ENCODE measurements around the gene ACLY.
A peak's percentile ranks its signal among the peaks of the same experiment; 100 is the strongest.

Gene ACLY

GRCh38 chr17:41959030-41959335 is 40.2 kb upstream of the ACLY start:
- H3K36me3 ChIP-seq (ENCODE audit: control insufficient read depth in 5 of 5, insufficient read depth in 5 of 5, low read length in 5 of 5) = no peaks in the 10 kb centered on the region
- no peaks in the 10 kb centered on the region for H3K9me3 ChIP-seq (ENCODE audit: control insufficient read depth in 5 of 5, low read length in 5 of 5)
- no peak overlapping the region for H3K9ac ChIP-seq (ENCODE audit: low read length in 5 of 5)
- no peak overlapping the region for H3K4me3 ChIP-seq (ENCODE audit: low read depth in 1 of 5, low read length in 5 of 5)
- H3K4me1 ChIP-seq (ENCODE audit: control insufficient read depth in 5 of 5, insufficient read depth in 5 of 5, low read length in 5 of 5) = peaks cover 2 to 36% (median 15%) of the 10 kb centered on the region in 5 donors
- no peaks in the 10 kb centered on the region for H3K27me3 ChIP-seq (ENCODE audit: control insufficient read depth in 5 of 5, insufficient read depth in 4 of 5, low read length in 5 of 5)
- H3K27ac ChIP-seq (ENCODE audit: low read depth, low read length) = no peak overlapping the region

DNA sequence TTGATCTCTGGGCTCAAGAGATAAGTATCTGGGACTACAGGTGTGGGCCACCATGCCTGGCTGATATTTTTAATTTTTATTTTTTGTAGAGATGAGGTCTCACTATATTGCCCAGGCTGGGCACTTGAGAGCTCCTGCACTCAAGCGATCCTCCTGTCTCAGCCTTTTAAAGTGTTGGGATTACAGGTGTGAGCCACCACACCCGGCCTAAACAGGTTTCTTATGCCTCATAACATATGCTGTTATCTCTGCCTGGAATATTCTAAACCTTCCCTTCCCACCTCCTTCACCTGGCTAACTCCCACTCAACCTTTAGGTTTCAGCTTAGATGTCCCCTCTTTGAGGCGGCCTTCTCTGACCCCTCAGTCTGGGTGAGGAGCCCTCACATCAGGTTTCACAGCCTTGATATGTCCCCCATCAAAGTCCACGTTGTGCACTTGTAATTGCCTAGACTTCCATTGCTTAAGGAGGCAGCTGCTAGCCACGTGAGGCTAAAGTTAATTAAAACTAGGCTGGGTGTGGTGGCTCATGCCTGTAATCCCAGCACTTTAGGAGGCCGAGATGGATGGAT is 39.2 kb upstream of the ACLY start:
- H3K9ac ChIP-seq (ENCODE audit: low read length in 5 of 5) = peak overlapping the region in 1 of 5 donors; percentile 47
- no peaks in the 10 kb centered on the region for H3K36me3 ChIP-seq (ENCODE audit: control insufficient read depth in 5 of 5, insufficient read depth in 5 of 5, low read length in 5 of 5)
- no peak overlapping the region for H3K27ac ChIP-seq (ENCODE audit: low read depth, low read length)
- H3K4me1 ChIP-seq (ENCODE audit: control insufficient read depth in 5 of 5, insufficient read depth in 5 of 5, low read length in 5 of 5) = peaks cover 2 to 33% (median 15%) of the 10 kb centered on the region in 5 donors
- H3K9me3 ChIP-seq (ENCODE audit: control insufficient read depth in 5 of 5, low read length in 5 of 5) = no peaks in the 10 kb centered on the region
- no peaks in the 10 kb centered on the region for H3K27me3 ChIP-seq (ENCODE audit: control insufficient read depth in 5 of 5, insufficient read depth in 4 of 5, low read length in 5 of 5)
- H3K4me3 ChIP-seq (ENCODE audit: low read depth in 1 of 5, low read length in 5 of 5) = no peak overlapping the region

DNA sequence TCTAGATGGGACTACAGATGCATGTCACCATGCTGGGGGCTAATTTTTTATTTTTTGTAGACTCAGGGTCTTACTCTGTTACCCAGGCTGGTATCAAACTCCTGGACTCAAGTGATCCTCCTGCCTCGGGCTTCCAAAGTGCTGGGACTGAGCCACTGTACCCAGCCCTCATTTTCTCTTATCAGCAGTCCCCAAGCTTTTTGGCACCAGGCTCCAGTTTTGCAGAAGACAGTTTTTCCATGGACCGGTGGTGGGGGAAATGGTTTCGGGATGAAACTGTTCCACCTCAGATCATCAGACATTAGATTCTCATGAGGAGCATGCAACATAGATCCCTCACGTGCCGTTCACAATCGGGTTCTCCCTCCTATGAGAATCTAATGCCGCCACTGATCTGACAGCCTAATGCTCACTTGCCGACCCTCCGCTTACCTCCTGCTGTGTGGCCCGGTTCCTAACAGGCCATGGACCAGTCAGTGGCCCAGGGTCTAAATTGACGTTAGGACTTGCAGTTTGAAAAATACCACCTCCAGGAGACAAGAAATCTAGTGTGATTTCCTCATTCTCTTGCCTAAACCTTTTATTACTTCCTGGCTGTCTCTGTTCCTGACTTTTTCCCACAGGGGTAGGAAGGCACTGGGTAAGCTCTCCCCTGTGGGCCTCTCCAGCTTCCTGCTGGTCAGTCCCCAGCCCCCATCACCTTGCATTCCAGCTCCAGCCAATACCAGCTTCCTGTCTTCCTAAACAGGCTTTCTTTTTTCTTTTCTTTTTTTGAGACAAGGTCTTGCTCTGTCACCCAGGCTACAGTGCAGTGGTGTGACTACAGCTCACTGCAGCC is 38.5 kb upstream of the ACLY start:
- H3K9me3 ChIP-seq (ENCODE audit: control insufficient read depth in 5 of 5, low read length in 5 of 5) = no peaks in the 10 kb centered on the region
- H3K27me3 ChIP-seq (ENCODE audit: control insufficient read depth in 5 of 5, insufficient read depth in 4 of 5, low read length in 5 of 5) = no peaks in the 10 kb centered on the region
- H3K27ac ChIP-seq (ENCODE audit: low read depth, low read length) = no peak overlapping the region
- H3K36me3 ChIP-seq (ENCODE audit: control insufficient read depth in 5 of 5, insufficient read depth in 5 of 5, low read length in 5 of 5) = no peaks in the 10 kb centered on the region
- H3K9ac ChIP-seq (ENCODE audit: low read length in 5 of 5) = peak overlapping the region in 1 of 5 donors; percentile 47
- H3K4me1 ChIP-seq (ENCODE audit: control insufficient read depth in 5 of 5, insufficient read depth in 5 of 5, low read length in 5 of 5) = peaks cover 0 to 26% (median 11%) of the 10 kb centered on the region in 5 donors
- no peak overlapping the region for H3K4me3 ChIP-seq (ENCODE audit: low read depth in 1 of 5, low read length in 5 of 5)

- Histone ChIP-seq H3K27ac (ENCODE audit: low read depth, low read length) (no peak overlapping the region), H3K27me3 (ENCODE audit: control insufficient read depth in 5 of 5, insufficient read depth in 4 of 5, low read length in 5 of 5) (no peaks in the 10 kb centered on the region), H3K9me3 (ENCODE audit: control insufficient read depth in 5 of 5, low read length in 5 of 5) (no peaks in the 10 kb centered on the region), H3K36me3 (ENCODE audit: control insufficient read depth in 5 of 5, insufficient read depth in 5 of 5, low read length in 5 of 5) (no peaks in the 10 kb centered on the region), H3K4me3 (ENCODE audit: low read depth in 1 of 5, low read length in 5 of 5) (no peak overlapping the region), H3K9ac (ENCODE audit: low read length in 5 of 5) (peak overlapping the region in 1 of 5 donors; percentile 11), H3K4me1 (ENCODE audit: control insufficient read depth in 5 of 5, insufficient read depth in 5 of 5, low read length in 5 of 5) (peaks cover 0 to 25% (median 11%) of the 10 kb centered on the region in 5 donors)
These were observed 37.8 kb upstream of the ACLY start for GRCh38 chr17:41956522-41956921.

DNA sequence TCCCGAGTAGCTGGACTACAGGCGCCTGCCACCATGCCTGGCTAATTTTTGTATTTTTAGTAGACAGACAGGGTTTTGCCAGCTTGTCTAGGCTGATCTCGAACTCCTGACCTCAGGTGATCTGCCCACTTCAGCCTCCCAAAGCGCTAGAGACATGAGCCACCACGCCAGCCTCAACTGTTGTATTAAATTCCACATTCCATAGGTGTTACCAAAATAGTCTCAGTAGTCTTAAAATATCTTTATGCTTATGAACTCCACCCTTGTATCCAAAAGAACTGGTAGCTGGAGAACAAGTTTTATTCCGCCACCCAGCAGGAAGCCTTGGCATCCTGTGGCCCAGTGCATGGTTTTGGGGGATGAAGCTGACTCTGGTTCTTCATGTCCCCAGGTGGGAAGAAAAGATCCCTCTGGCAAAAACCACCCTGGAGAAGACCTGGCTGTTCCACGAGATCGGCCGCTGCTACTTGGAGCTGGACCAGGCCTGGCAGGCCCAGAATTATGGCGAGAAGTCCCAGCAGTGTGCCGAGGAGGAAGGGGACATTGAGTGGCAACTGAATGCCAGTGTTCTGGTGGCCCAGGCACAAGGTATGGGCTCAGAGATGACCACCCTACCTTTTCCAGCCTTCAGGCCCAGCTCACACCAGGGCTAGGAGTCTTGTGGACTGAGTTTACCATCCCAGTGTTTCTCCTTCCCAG is 30.2 kb upstream of the ACLY start:
- H3K27me3 ChIP-seq (ENCODE audit: control insufficient read depth in 5 of 5, insufficient read depth in 4 of 5, low read length in 5 of 5) = no peaks in the 10 kb centered on the region

DNA sequence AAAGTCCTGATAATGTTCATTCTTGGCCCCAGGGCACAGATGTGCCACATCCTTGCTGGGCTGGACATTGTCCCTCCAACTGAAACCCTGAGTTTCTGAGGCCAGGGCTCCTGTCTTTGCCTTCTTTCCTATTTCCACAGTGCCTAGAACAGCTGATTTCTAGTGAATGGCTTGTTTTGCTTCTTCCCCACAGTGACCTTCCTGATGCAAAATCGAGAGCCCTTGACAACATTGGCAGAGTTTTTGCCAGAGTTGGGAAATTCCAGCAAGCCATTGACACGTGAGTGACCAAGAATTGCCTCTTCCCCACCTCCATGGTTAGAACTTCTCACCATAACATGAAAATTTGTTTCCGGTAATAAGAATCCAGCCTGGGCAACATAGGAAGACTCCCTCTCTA is 26.2 kb upstream of the ACLY start:
- Histone ChIP-seq H3K9me3 (ENCODE audit: control insufficient read depth in 5 of 5, low read length in 5 of 5) (no peaks in the 10 kb centered on the region), H3K36me3 (ENCODE audit: control insufficient read depth in 5 of 5, insufficient read depth in 5 of 5, low read length in 5 of 5) (peaks cover 0 to 7% (median 0%) of the 10 kb centered on the region in 5 donors), H3K9ac (ENCODE audit: low read length in 5 of 5) (no peak overlapping the region), H3K4me3 (ENCODE audit: low read depth in 1 of 5, low read length in 5 of 5) (no peak overlapping the region), H3K27me3 (ENCODE audit: control insufficient read depth in 5 of 5, insufficient read depth in 4 of 5, low read length in 5 of 5) (no peaks in the 10 kb centered on the region), H3K4me1 (ENCODE audit: control insufficient read depth in 5 of 5, insufficient read depth in 5 of 5, low read length in 5 of 5) (peaks cover 0 to 13% (median 5%) of the 10 kb centered on the region in 5 donors), H3K27ac (ENCODE audit: low read depth, low read length) (no peak overlapping the region)

More for the DNA sequence above, 30.2 kb upstream of the ACLY start:
- Histone ChIP-seq H3K4me3 (ENCODE audit: low read depth in 1 of 5, low read length in 5 of 5) (no peak overlapping the region), H3K9me3 (ENCODE audit: control insufficient read depth in 5 of 5, low read length in 5 of 5) (no peaks in the 10 kb centered on the region), H3K27ac (ENCODE audit: low read depth, low read length) (no peak overlapping the region), H3K36me3 (ENCODE audit: control insufficient read depth in 5 of 5, insufficient read depth in 5 of 5, low read length in 5 of 5) (peaks cover 0 to 7% (median 0%) of the 10 kb centered on the region in 5 donors), H3K9ac (ENCODE audit: low read length in 5 of 5) (no peak overlapping the region), H3K4me1 (ENCODE audit: control insufficient read depth in 5 of 5, insufficient read depth in 5 of 5, low read length in 5 of 5) (peaks cover 0 to 7% (median 0%) of the 10 kb centered on the region in 5 donors)

DNA sequence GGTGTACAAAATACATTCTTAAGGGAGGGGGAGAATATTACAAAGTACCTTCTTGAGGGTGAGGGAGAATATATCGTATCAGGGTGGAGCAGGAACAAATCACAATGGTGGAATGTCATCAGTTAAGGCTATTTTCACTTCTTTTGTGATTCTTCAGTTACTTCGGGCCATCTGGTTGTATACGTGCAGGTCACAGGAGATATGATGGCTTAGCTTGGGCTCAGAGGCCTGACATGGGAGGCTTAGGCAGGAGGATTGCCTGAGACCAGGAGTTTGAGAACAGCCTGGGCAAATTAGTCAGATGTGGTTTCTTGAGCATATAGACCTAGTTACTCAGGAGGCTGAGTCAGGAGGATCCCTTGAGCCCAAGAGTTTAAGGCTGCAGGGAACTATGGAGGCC is 24.7 kb upstream of the ACLY start:
- Histone ChIP-seq H3K9ac (ENCODE audit: low read length in 5 of 5) (no peak overlapping the region), H3K27me3 (ENCODE audit: control insufficient read depth in 5 of 5, insufficient read depth in 4 of 5, low read length in 5 of 5) (no peaks in the 10 kb centered on the region), H3K36me3 (ENCODE audit: control insufficient read depth in 5 of 5, insufficient read depth in 5 of 5, low read length in 5 of 5) (no peaks in the 10 kb centered on the region), H3K9me3 (ENCODE audit: control insufficient read depth in 5 of 5, low read length in 5 of 5) (no peaks in the 10 kb centered on the region), H3K27ac (ENCODE audit: low read depth, low read length) (no peak overlapping the region), H3K4me1 (ENCODE audit: control insufficient read depth in 5 of 5, insufficient read depth in 5 of 5, low read length in 5 of 5) (peaks cover 0 to 28% (median 15%) of the 10 kb centered on the region in 5 donors), H3K4me3 (ENCODE audit: low read depth in 1 of 5, low read length in 5 of 5) (no peak overlapping the region)

- no peak overlapping the region for H3K9ac ChIP-seq (ENCODE audit: low read length in 5 of 5)
- no peaks in the 10 kb centered on the region for H3K27me3 ChIP-seq (ENCODE audit: control insufficient read depth in 5 of 5, insufficient read depth in 4 of 5, low read length in 5 of 5)
- no peak overlapping the region for H3K4me3 ChIP-seq (ENCODE audit: low read depth in 1 of 5, low read length in 5 of 5)
- H3K4me1 ChIP-seq (ENCODE audit: control insufficient read depth in 5 of 5, insufficient read depth in 5 of 5, low read length in 5 of 5) = peaks cover 0 to 34% (median 22%) of the 10 kb centered on the region in 5 donors
- H3K27ac ChIP-seq (ENCODE audit: low read depth, low read length) = no peak overlapping the region
- H3K36me3 ChIP-seq (ENCODE audit: control insufficient read depth in 5 of 5, insufficient read depth in 5 of 5, low read length in 5 of 5) = no peaks in the 10 kb centered on the region
- no peaks in the 10 kb centered on the region for H3K9me3 ChIP-seq (ENCODE audit: control insufficient read depth in 5 of 5, low read length in 5 of 5)
These were observed 24.0 kb upstream of the ACLY start for GRCh38 chr17:41942626-41943373.

DNA sequence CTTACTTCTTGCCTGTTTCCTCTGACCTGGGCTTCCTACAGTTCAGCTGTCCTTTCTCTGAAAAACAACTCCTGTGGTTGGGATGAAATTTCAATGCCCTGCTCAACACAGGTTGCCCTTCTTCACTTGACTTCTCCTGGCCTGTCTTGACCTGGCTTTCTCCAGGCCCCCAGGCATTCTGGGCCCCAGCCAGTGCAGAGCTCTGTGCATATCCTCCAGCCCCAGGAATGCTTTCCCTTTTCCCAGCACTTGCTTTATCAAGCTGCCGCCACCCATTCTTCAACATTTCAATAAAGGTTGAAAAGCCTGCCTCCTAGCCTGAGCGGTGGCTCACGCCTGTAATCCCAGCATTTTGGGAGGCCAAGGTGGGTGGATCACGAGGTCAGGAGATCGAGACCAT is 22.4 kb upstream of the ACLY start:
- Histone ChIP-seq H3K9me3 (ENCODE audit: control insufficient read depth in 5 of 5, low read length in 5 of 5) (no peaks in the 10 kb centered on the region), H3K27me3 (ENCODE audit: control insufficient read depth in 5 of 5, insufficient read depth in 4 of 5, low read length in 5 of 5) (no peaks in the 10 kb centered on the region), H3K27ac (ENCODE audit: low read depth, low read length) (no peak overlapping the region), H3K4me3 (ENCODE audit: low read depth in 1 of 5, low read length in 5 of 5) (no peak overlapping the region), H3K4me1 (ENCODE audit: control insufficient read depth in 5 of 5, insufficient read depth in 5 of 5, low read length in 5 of 5) (peaks cover 0 to 39% (median 25%) of the 10 kb centered on the region in 5 donors), H3K36me3 (ENCODE audit: control insufficient read depth in 5 of 5, insufficient read depth in 5 of 5, low read length in 5 of 5) (no peaks in the 10 kb centered on the region), H3K9ac (ENCODE audit: low read length in 5 of 5) (no peak overlapping the region)

Measured in subcutaneous abdominal adipose tissue (tissue), 5 donors.